GM15510 (cell line): ENCODE data around the gene SNX30.

ENCODE experiments used
- POLR2A ChIP-seq: IDR thresholded peaks from 3 replicates; pipeline ENCODE4 v1.6.1; 2011; ENCODE audit warnings: borderline replicate concordance; ENCODE audit not compliant: insufficient read length; ENCODE audit errors: extremely low read depth

SNX30 gene

DNA sequence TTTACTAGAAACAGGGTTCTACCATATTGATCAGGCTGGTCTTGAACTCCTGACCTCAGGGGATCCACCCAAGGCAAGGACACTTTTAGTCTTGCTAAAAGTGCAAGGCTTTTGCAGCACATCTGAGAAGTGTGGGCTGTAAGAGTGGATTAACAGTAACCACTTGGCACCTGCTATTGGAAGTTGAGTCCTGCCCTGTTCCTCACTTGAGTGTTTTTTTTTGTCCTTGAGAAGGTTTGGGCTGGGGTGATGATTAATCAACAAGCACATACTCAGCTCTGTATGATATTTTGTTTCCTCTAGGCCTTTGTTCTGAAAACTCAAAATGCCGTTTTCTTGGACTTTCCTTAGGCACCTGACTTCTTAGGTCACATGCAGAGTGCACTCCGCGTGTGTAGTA lies 37.4 kb downstream of the SNX30 start:
- TF ChIP-seq POLR2A: no peak

DNA sequence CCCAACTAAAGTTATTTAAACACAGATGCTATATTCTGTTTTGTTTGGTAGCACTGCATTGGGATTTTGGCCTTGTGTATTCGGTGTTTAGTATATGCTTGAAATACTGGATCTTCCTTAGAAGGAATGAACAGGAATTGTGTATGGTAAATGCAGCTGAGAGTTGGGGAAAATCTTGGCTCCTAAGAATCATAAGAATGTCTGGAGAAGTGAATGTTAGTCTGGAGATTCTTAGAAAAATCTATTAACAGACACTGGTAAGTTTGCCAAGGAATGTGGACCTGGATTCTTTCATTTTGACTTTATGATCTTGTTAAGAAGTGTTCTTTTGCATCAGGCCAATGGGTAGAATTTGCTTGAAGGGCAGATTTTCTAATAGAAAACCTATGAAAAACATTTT lies 38.9 kb downstream of the SNX30 start:
- TF ChIP-seq POLR2A: no peak

DNA sequence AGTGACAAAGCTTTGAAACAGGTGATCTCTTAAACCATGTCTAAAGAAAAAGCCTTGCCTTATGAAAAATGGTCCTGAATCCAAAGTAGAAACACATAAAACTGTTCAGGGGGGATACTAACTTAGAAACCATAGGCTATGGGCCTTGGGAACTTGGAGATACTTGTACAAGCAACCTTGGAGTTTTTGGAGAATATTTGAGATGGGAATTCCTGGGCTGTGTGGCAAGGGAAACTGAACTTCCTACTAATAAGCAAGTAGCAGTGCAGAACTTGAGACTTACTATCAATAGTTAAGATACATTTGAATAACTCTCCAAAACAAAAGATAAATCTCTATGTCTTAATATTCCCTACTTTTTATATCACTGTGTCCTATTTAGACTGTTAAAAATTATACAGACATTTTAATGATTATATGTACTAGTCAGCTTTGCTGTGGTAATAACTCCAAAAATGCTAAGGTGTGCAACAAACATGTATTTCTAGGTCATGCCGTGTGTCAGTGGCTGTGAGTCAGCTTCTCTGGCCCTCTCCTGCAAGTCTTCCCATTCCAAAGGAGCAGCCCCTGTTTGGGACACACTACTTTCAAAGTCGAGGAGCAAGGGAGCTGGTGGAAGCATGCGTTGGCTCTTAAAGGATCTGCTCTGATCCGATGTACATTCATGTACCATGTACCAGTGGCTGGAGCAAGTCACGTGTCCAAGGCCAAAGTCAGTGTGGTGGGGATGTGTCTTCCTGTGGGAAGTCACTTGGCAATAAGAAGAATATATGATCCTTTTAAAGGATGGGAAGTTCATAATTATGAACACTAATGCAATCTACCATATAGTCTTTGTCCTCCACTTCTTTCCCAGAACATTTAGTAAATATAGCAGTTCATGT lies 39.6 kb downstream of the SNX30 start:
- no peak for TF ChIP-seq POLR2A

DNA sequence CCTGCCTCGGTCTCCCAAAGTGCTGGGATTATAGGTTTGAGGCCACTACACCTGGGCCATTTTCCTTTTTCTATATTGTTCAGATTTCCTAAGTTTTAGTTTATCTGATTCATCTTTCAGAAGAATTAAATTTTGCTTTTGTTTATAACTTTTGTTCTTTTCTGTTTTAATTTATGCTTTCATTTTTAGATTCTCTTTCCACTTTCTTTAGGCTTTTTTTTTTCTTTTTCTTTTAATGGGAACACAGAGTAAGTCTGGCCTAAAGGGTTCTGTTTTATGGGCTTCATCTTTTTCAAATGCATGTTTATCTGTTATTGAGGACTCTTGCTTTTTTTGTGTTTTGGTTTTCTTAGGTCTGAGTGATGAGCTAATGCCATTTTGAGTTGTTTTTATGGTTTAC lies 42.1 kb downstream of the SNX30 start:
- no peak for TF ChIP-seq POLR2A

DNA sequence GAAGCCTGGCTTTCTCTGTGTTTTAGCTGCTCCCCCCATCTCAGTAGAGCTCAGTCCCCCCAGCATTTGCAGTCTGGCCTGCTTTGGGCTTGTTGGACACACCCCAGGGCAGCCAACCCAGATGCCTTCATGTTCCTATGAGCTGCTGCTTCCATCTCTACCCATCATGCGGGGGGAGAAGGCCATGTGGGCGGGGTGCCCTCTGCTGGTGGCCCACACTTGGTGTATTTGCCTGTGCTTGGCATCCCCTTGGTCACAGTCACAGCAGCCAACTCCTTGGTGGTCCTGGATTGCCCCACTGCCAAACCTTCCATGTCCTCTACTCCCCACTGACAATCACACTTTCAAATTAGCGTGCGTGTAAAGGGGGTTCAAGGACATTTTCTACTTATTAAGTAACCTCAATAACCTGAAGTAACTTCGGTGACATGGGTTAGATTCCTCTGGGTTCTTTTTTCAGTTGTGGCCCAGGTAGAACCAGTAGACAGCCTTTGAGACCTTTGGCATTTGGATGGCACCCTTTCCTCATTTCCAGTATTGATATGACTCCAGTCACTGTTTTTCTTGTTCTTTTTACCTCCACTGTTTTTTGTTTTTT lies 42.8 kb downstream of the SNX30 start:
- TF ChIP-seq POLR2A: no peak

DNA sequence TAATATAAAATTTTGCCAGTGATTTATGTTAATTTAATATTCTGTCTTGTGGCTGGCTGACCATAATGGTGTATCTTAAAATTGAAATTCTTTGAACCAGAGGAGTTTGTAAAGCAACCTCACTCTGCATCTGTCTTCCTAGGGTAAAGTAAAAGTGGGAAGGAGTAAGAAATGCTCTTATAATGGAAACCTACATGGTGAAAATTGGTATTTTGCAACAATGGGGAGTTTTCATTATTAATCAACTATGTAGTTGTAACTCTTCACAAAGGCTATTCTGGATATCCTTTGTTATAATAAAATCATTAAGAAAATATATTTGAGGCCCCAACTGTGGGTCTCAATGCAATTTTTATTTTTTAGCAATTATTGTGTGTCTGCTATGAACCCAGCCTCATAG lies 44.2 kb downstream of the SNX30 start:
- TF ChIP-seq POLR2A: no peak

DNA sequence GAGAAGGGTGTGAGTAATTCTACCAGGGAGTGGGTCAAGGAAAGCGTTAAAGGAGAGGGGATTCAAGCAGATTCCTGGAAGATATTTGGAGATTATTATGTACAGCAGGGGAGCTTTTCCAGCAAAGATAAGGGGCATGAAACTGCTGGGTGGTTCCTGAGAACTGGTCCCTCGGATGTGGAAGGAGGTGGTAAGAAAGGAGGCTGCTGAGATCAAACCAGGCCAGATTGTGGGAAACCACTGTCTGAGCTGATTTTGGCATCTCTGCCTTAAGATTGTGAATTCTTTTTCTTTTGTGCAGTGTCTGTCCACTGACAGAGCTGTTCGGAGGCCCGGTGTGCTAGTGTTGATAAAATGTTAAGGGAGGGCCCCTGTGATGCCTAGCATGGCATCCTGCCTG lies 45.4 kb downstream of the SNX30 start:
- no peak for TF ChIP-seq POLR2A

DNA sequence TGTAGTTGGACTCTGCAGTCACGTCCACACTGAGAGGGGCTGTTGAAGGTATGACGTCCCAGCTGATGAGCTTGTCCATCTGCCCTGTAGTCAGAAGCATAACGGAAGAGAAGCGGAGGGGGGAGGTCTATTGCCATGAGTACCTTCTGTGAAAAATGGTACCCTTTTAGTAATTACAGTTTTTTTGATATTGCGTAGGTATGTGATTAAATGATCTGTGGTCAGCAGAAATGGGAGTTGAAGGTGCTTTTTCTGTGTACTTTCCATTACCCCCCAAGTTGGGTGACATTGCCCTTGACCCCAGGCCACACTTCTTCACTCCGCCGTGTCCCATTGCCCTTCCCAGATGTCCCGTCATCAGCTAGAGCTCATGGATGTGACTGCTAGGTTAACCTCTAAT lies 45.9 kb downstream of the SNX30 start:
- no peak for TF ChIP-seq POLR2A

DNA sequence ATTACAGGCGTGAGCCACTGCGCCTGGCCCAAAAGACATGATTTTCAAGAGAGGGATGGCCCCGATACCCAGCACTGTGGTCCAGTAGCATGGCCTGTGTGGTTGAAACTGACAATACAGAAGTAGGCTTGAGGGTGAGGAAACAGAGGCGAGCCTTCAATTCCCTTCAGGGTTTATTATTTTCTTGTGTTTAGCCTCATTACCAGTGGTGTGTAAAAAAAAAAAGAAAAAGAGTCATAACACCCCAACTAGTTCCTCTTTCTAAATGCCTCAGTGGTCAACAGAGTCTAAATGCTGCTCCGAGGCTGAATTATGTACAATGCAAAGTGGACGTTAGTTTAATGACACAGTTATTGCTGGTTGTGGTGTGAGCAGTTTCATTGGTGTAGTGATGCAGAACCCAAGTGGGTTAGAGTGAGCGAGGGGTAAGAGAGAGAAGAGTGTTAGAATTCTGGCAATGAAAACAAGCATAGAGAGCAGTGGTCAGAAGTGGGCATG lies 58.8 kb downstream of the SNX30 start:
- no peak for TF ChIP-seq POLR2A

DNA sequence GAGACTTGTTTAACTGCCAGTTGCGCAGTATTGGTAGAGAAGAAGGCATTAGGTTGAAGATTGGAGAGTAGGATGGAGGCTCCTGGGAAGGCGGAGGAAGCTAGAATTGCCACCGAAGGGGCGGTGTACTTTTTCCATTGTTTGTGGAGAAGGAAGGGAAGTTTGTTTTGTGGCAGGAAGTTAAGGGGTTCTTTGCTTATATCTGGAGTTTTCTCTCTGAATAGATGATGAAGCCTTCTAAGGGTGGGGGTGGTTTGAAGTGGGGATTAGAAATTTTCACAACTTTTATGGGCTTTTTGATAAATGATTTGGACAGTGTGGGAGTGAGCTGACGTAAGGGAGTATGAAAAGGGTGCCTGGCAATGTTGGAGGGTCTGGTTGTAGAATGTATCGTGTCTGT lies 59.3 kb downstream of the SNX30 start:
- TF ChIP-seq POLR2A: no peak

DNA sequence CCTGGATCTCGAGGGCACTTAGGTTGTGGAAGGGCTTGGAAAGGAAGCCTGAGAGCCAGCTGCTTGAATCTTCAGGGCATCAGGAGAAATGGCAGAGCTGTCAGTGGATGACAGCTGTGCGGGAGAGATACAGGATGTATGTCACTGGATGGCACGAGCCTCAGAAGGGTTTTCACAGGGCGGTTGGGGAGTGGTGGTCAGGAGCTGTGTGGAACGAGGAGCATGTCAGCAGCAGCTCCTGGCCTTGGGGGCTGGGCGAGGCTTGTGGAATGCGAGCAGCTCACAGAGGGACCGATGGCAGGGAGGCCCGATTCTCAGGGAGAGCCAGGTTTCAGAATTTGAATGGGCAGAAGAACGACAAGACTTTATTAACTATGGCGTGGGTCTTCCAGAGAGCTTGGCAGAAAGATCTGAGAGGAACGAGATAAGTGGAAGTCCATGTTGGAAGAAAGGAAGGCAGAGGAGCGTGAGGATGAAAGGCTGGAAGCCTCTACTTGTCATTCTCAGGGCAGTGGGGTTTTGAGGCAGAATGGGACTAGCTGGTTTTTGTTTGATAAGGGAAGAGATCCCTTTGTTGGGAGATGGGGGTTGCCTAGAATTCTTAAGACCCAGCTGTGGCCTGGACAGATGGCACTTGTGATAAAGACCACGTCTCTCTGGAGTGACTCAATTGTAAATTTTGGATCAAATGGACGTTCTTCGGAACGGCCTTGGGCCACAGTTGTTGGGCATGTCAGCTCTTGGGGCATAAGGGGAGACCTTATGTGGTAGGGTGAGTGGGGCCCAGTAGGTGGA lies 60.3 kb downstream of the SNX30 start:
- no peak for TF ChIP-seq POLR2A

DNA sequence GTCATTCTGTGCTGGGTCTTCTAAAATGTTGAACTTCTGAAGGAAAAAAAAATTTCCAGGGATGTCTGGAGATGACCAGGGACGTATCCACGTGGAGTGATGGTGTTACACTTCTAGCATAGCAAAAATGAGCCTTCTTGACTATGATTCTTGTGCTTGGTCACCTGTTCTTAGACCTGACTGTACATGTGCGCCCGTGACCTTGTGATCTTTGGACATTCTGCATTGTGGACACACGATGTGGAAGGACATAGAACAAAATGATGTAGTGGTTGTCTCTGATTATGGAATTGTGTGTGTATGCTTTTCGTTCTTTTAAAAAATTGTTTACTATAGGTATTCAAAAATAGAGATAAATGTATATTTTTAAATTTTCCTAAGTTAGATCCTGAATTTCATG lies 61.0 kb downstream of the SNX30 start:
- no peak for TF ChIP-seq POLR2A

DNA sequence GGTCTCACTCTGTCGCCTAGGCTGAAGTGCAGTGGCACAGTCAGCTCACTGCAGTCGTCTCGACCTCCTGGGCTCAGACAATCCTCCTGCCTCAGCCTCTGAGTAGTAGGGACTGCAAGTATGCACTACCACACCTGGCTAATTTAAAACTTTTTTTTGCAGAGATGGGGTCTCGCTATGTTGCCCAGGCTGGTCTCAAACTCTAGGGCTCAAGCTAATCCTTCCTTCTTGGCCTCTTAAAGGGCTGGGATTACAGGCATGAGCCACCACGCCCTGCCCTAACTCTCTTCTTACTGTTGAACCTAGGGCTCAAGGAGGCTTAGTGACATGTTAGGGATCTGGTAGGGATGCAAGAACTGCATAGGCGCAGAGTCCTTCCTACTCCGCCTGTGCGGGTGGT lies 65.3 kb downstream of the SNX30 start:
- TF ChIP-seq POLR2A: no peak

DNA sequence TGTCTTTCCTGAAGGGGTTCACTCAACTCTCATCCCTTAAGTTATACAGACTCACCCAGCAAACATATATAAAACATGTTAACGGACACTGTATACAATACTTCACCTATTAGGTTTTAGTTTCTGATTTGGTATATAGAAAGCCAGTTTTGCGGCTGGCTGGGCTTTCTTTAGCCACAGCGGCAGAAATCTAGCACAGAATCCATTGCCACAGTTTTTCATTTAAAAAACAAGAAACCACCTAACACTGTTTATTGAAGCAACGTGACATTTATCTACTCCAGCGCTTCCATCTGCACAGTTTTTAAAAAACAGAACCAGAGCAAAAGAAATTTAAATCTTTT lies 67.3 kb downstream of the SNX30 start:
- no peak for TF ChIP-seq POLR2A

DNA sequence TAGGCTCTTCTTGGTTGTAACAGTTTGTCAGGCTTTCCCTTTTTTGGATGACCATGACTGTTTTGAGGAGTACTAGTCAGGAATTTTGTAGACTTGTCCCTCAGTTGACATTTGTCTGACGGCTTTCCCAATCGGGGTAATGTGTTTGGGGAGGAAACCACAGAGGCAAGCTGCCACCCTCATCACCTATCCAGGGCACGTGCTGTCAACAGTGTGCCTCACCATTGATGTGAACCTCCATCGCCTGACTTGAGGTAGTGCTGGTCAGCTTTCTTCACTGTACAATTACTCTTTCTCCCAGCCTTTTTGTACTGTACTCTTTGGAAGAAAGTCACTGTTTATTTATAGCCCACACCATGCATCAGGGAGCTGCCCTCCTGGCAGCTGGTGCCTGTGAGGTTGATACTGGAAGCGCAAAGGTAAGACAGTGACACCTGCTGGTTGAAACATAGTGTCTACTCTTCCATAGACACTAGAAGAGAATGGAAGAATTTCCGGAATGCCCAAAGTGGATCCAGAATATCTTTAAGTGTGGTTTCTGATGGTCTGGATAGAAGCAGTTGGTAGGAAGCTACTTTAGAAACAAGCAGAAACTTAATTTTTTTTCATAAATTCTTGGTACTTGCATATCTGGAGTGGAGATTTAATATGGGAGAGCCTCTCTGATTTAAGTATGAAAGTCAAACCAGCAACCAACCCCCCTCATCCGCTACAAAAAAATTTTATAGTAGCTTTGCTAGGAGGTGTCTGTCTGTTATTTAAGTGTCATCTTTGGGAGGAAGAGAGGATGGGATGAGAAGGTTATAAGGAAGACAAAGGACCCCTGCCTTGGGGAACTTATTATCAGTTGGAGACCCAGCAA lies 69.3 kb downstream of the SNX30 start:
- TF ChIP-seq POLR2A: no peak

DNA sequence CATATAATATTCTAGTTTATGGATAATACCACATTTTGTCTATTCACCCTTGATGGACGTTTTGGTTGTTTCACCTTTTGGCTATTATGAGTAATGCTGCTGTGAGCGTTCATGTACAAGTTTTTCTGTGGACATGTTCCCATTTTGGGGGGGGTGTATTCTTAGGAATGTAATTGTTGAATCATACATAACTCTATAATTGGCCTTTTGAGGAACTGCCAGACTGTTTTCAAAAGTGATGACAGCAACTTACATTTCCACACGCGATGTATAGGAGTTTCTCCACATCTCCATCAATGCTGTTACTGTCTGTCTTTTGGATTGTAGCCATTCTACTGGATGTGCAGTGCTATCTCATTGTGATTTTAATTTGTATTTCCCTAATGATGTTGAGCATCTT lies 70.3 kb downstream of the SNX30 start:
- TF ChIP-seq POLR2A: no peak

DNA sequence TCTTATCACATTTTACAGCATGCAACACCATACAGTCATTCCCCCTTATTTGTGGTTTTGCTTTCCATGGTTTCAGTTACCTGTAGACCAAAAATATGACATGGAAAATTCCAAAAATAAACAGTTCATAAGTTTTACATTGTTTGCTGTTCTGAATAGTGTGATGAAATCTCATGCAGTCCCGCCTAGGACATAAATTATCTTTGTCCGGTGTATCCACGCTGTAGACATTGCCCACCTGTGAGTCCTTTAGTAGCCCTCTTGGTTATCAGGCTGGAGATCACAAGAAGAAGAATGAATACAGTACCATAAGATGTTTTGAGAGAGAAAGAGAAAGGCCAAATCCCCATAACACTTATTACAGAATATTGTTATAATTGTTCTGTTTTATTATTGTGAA lies 72.1 kb downstream of the SNX30 start:
- TF ChIP-seq POLR2A: no peak
